NCI-H460 (cell line): ENCODE data around the gene AP5B1. TPM values are rescaled to one million over a fixed set of nuclear protein-coding genes. Genes with fewer than 3 reads are reported as not detected.

Experiments
- DNase-seq: peaks from one replicate; pipeline ENCODE4 v3.0.0-alpha.2; 2016; ENCODE audit warnings: low read depth; ENCODE audit errors: extremely low read depth
- total RNA-seq: library from RNA; depleted of rRNA; stranded (reverse); fragments of >200 nt; shearing (Covaris generic); gene quantifications from 2 replicates; pipeline ENCODE4 v1.2.3, GENCODE V29; 2014

The AP5B1 gene
- total RNA-seq, 1 experiment from 2014 or later = 8.3 TPM

- no peak for DNase-seq
Observed at GRCh38 chr11:65803797-65804492, 23.2 kb upstream of the AP5B1 start.

GRCh38 chr11:65802841-65803240 is 22.1 kb upstream of the AP5B1 start:
- DNase-seq = no peak

GRCh38 chr11:65801153-65801987 is 20.6 kb upstream of the AP5B1 start:
- no peak for DNase-seq

GRCh38 chr11:65798882-65799281 is 18.1 kb upstream of the AP5B1 start:
- no peak for DNase-seq

- no peak for DNase-seq
Observed at GRCh38 chr11:65797711-65798110, 16.9 kb upstream of the AP5B1 start.

GRCh38 chr11:65796726-65797601 is 16.2 kb upstream of the AP5B1 start:
- DNase-seq = no peak

- DNase-seq = no peak
Observed at GRCh38 chr11:65794570-65795510, 14.1 kb upstream of the AP5B1 start.

GRCh38 chr11:65793625-65794400 is 13.0 kb upstream of the AP5B1 start:
- DNase-seq = no peak

- DNase-seq = no peak
Observed at GRCh38 chr11:65793144-65793581, 12.4 kb upstream of the AP5B1 start.

- no peak for DNase-seq
Observed at GRCh38 chr11:65792456-65792855, 11.7 kb upstream of the AP5B1 start.

- no peak for DNase-seq
Observed at GRCh38 chr11:65791719-65792213, 11.0 kb upstream of the AP5B1 start.

- DNase-seq = no peak
Observed at GRCh38 chr11:65790902-65791650, 10.3 kb upstream of the AP5B1 start.

- no peak for DNase-seq
Observed at GRCh38 chr11:65790104-65790901, 9.5 kb upstream of the AP5B1 start.

GRCh38 chr11:65789230-65790103 is 8.7 kb upstream of the AP5B1 start:
- DNase-seq = no peak

GRCh38 chr11:65788821-65789220 is 8.0 kb upstream of the AP5B1 start:
- DNase-seq = no peak
